Peyer's patch (tissue), 4 donors: ENCODE data around the gene ESRRG. TPM values are rescaled to one million over a fixed set of nuclear protein-coding genes. Genes with fewer than 3 reads are reported as not detected.

Experiments used
- DNase-seq, 3 donors: peaks; one replicate each; pipeline ENCODE4 v3.0.0-alpha.2; 2017 to 2019
- H3K27ac ChIP-seq, 4 donors: fragments of 200-600 bp; sonication (generic); one replicate each; pipeline ENCODE4 v1.5.1; 2016 to 2019
- H3K27me3 ChIP-seq, 2 donors: fragments of 200-600 bp; sonication (generic); one replicate each; pipeline ENCODE4 v1.5.1; 2019
- H3K36me3 ChIP-seq, 3 donors: fragments of 200-600 bp; sonication (generic); one replicate each; pipeline ENCODE4 v1.5.1; 2016 to 2019
- H3K4me1 ChIP-seq, 4 donors: fragments of 200-600 bp; sonication (generic); one replicate each; pipeline ENCODE4 v1.5.1; 2016 to 2019
- H3K4me3 ChIP-seq, 4 donors: fragments of 200-600 bp; sonication (generic); 1 replicate in 3 of 4; 2 replicates in 1 of 4; pipeline ENCODE4 v1.5.1; 2016 to 2019; ENCODE audit warnings: mild to moderate bottlenecking in 1 of 4
- H3K9me3 ChIP-seq, 4 donors: fragments of 200-600 bp; sonication (generic); one replicate each; pipeline ENCODE4 v1.5.1; 2016 to 2019; ENCODE audit warnings: mild to moderate bottlenecking in 1 of 4
- POLR2A ChIP-seq, 2 donors: fragments of 450-650 bp; IDR thresholded peaks; one replicate each; pipeline ENCODE4 v1.5.1; 2017; ENCODE audit warnings: antibody characterized with exemption in 2 of 2, mild to moderate bottlenecking in 2 of 2, moderate library complexity in 2 of 2
- total RNA-seq, 4 donors: library from RNA; depleted of rRNA; stranded (reverse); fragments of >200 nt; gene quantifications; one replicate each; pipeline ENCODE4 v1.1.0, GENCODE V29; 2016
- TF ChIP-seq, protein P1 (sequence below), 6 experiments: fragments of 450-650 bp in 4 of 6; fragments of 200-600 bp in 2 of 6; sonication (generic) in 1 of 6; IDR thresholded peaks; one replicate each; pipeline ENCODE4 v1.5.1; 2017 to 2019; ENCODE audit warnings: antibody characterized with exemption in 6 of 6, mild to moderate bottlenecking in 3 of 6, moderate library complexity in 1 of 6

ESRRG gene
- total RNA-seq, 4 donors from 2014 or later: 6.6 to 26.3 (median 20.0) TPM

DNA sequence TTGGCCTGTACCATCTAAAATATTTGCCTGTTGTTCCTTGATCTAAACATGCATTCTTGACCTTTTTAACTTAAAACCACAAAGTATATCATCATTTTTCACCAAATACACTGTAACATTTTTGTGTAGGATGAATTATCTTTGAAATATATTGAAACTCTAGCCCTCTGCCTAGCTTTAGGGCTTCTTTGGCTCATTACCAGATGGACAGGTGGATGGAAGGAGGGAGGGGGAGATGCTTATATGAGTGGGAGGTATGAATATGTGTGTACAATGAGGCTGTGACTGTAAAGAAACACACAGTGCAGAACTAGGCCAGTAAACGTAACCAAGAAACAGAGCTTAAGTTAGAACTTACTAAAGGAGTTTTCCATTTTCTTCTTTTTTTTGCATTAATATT lies 118.5 kb downstream of the ESRRG start:
- H3K27ac ChIP-seq: no peak overlapping the region
- peaks cover 0 to 5% (median 0%) of the 10 kb centered on the region in 4 donors for H3K4me1 ChIP-seq
- H3K4me3 ChIP-seq: no peak overlapping the region
- TF ChIP-seq POLR2A (IDR thresholded peaks at IDR 0.05): no peak
- TF ChIP-seq, protein P1, sequence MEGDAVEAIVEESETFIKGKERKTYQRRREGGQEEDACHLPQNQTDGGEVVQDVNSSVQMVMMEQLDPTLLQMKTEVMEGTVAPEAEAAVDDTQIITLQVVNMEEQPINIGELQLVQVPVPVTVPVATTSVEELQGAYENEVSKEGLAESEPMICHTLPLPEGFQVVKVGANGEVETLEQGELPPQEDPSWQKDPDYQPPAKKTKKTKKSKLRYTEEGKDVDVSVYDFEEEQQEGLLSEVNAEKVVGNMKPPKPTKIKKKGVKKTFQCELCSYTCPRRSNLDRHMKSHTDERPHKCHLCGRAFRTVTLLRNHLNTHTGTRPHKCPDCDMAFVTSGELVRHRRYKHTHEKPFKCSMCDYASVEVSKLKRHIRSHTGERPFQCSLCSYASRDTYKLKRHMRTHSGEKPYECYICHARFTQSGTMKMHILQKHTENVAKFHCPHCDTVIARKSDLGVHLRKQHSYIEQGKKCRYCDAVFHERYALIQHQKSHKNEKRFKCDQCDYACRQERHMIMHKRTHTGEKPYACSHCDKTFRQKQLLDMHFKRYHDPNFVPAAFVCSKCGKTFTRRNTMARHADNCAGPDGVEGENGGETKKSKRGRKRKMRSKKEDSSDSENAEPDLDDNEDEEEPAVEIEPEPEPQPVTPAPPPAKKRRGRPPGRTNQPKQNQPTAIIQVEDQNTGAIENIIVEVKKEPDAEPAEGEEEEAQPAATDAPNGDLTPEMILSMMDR (IDR thresholded peaks at IDR 0.05): no peak
- no peaks in the 10 kb centered on the region for H3K27me3 ChIP-seq
- no peaks in the 10 kb centered on the region for H3K36me3 ChIP-seq
- no peak for DNase-seq
- no peaks in the 10 kb centered on the region for H3K9me3 ChIP-seq

DNA sequence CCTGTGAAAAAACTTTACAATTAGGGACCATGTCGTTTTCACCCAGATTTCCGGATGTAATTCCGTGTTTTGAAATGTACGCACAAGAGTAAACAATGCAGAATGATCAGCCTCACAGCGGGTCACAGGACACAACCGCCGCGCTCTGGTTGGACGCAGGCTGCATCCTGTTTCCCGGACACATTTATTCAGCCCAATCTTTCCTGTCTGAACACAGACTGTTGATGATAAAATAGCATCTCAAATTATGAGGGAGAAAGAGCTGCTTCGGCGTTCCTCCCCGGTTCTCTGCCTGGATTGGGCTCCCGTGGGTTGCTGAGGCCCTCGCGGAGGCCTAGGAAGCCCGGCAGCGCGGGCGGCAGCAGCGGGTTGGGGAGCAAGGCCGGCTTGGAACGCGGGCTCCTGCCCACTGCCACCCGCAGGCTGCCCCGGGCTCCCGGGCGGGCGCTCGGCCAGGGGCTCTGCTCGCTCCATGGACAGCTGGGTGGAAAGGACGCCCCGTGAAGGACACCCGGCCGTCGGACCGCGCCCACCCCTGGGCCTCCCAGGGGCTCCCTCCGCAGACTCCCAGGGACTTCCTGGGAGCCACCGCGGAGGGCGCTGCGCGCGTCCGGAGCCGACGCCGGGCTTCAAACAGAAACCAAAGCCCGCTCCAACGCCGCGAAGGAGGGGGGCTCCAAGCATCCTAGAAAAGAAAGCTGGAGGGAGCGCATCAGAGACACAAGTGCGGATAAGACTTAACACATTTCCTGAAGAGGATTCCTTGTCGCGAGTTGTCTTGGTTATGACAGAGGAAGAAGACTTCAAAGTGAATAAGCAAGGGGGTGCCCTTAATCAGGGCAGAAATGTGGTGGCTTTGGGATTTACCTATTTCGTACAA lies 122.3 kb downstream of the ESRRG start:
- TF ChIP-seq, protein P1 (IDR thresholded peaks at IDR 0.05): peak in 4 of 6 experiments; percentile 35 to 54 (median 44)
- TF ChIP-seq POLR2A (IDR thresholded peaks at IDR 0.05): peak; percentile 13 to 22

GRCh38 chr1:216599851-216600250 lies 123.4 kb downstream of the ESRRG start:
- Histone ChIP-seq H3K4me3 (no peak overlapping the region), H3K9me3 (no peaks in the 10 kb centered on the region), H3K36me3 (no peaks in the 10 kb centered on the region), H3K4me1 (peaks cover 0 to 5% (median 0%) of the 10 kb centered on the region in 4 donors), H3K27me3 (no peaks in the 10 kb centered on the region), H3K27ac (peak overlapping the region in 1 of 4 donors; percentile 94)
- no peak for DNase-seq
- no peak for TF ChIP-seq POLR2A (IDR thresholded peaks at IDR 0.05)
- TF ChIP-seq, protein P1 (IDR thresholded peaks at IDR 0.05): no peak

More for the DNA sequence above, 122.3 kb downstream of the ESRRG start:
- Histone ChIP-seq H3K9me3 (no peaks in the 10 kb centered on the region), H3K4me3 (peak overlapping the region; percentile 40 to 87 (median 56)), H3K27me3 (no peaks in the 10 kb centered on the region), H3K36me3 (no peaks in the 10 kb centered on the region), H3K4me1 (peaks cover 0 to 5% (median 0%) of the 10 kb centered on the region in 4 donors), H3K27ac (peak overlapping the region; percentile 62 to 94 (median 90))
- peak; percentile 28 to 82 (median 80) for DNase-seq

- TF ChIP-seq POLR2A (IDR thresholded peaks at IDR 0.05): no peak
- TF ChIP-seq, protein P1 (IDR thresholded peaks at IDR 0.05): no peak
- H3K4me1 ChIP-seq: peaks cover 0 to 5% (median 0%) of the 10 kb centered on the region in 4 donors
- no peaks in the 10 kb centered on the region for H3K9me3 ChIP-seq
- H3K27ac ChIP-seq: no peak overlapping the region
- H3K27me3 ChIP-seq: no peaks in the 10 kb centered on the region
- H3K4me3 ChIP-seq: no peak overlapping the region
- DNase-seq: no peak
- H3K36me3 ChIP-seq: no peaks in the 10 kb centered on the region
These were observed 124.8 kb downstream of the ESRRG start for GRCh38 chr1:216598448-216598847.

DNA sequence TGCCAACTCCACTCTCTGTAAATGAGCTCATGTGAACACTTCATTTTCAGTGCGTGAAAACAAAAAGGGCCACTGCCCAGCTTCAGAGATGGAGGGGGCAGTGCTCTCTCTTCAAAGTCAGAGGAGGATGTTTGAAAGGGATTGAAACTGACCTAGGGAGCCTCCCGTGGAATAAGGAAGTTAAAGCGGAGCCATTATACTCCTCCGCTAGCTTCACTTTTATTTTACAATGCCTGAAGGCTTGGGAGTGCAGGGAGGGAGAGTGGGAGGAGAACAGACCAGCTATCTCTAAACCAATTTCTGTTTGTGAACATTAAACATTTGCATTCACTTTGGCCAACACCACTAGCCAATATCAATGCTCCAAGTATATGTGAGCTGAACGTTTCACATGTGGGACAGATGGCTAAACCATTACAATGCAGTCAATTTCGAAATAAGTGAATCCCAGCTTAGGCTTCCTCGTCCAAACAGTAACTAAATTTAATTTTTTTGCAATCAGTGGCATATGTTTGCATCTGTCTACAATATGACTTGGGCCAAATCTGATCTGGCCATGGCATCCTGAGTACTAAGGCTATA lies 126.9 kb downstream of the ESRRG start:
- TF ChIP-seq, protein P1 (IDR thresholded peaks at IDR 0.05): no peak
- no peak for TF ChIP-seq POLR2A (IDR thresholded peaks at IDR 0.05)
- Histone ChIP-seq H3K4me1 (peaks cover 0 to 5% (median 0%) of the 10 kb centered on the region in 4 donors), H3K27ac (no peak overlapping the region), H3K27me3 (no peaks in the 10 kb centered on the region), H3K4me3 (no peak overlapping the region), H3K36me3 (no peaks in the 10 kb centered on the region), H3K9me3 (no peaks in the 10 kb centered on the region)
- DNase-seq: no peak
